Occipital lobe (tissue), 2 donors: ENCODE data around the gene KLHL29. TPM values are rescaled to one million over a fixed set of nuclear protein-coding genes. Genes with fewer than 3 reads are reported as not detected.

Experiments used
- DNase-seq: peaks from one replicate; lab custom pipeline; 2025; lab: John Stamatoyannopoulos, UW
- total RNA-seq: library from RNA; depleted of rRNA; stranded (reverse); fragments of >200 nt; gene quantifications from one replicate; pipeline ENCODE4 v1.2.3, GENCODE V29; 2014

KLHL29 gene
- total RNA-seq, 1 donor from 2014 or later = 8.4 TPM

DNA sequence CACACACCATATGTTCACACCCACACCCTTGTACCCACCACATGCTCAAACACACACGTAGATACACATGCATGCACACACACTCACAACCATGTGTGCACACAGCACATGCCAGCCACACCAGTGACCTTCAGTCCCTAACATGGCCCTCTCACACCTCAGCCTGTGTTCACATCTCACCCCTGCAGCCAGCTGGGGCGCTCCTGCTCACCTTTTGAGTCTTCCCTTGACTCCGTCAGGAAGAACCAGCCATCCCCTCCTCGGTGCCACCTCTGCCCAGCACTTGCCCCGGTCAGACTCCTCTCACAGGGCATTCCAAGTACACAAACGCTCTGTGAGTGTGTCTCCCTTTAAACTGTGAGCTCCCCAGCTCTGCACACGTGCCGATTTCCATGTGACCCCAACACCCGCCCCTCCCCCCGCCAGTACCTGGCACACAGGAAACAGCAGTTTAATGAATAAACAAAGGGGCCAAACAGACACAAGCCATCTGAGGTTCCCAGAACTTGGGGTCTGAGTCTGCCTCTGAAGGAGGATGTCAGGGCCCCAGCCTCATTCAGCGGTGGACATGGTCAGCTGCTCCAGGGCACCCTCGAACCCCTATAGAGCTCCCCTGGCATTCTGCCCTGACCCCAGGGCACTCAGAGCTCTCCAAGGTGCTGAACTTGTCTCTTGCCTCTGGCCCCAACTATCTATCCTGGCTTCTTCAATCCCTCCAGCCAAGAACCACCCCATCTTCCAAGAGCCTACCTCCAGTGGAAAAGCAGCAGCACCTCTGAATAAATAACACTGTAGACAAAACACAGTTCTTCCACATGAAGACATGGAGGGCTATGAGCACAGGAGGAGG, 289.1 kb downstream of the KLHL29 start:
- DNase-seq = no peak

GRCh38 chr2:23675506-23675905, 290.5 kb downstream of the KLHL29 start:
- DNase-seq = no peak

- DNase-seq = no peak
Measured at GRCh38 chr2:23677836-23678235, 292.9 kb downstream of the KLHL29 start.

DNA sequence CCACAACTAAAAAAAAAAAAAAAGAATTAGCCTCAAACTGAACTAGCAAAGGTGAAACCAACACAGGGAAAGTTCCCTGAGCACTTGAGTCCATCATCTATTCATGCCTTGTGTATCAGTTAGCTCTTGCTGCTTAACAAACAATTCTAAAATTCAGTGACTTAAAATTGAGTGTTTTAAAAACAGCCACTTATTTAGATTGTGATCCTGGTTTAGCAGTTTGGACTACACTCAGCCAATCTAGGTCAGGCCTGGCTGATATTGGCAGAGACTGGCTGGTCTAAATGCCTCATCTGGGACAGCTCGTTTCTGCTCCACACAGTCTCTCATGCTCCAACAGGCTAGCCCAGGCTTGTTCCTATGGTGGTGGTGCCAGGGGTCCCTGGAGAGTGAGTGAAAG, 294.1 kb downstream of the KLHL29 start:
- DNase-seq = no peak

- no peak for DNase-seq
Measured at GRCh38 chr2:23680951-23681350, 296.0 kb downstream of the KLHL29 start.

DNA sequence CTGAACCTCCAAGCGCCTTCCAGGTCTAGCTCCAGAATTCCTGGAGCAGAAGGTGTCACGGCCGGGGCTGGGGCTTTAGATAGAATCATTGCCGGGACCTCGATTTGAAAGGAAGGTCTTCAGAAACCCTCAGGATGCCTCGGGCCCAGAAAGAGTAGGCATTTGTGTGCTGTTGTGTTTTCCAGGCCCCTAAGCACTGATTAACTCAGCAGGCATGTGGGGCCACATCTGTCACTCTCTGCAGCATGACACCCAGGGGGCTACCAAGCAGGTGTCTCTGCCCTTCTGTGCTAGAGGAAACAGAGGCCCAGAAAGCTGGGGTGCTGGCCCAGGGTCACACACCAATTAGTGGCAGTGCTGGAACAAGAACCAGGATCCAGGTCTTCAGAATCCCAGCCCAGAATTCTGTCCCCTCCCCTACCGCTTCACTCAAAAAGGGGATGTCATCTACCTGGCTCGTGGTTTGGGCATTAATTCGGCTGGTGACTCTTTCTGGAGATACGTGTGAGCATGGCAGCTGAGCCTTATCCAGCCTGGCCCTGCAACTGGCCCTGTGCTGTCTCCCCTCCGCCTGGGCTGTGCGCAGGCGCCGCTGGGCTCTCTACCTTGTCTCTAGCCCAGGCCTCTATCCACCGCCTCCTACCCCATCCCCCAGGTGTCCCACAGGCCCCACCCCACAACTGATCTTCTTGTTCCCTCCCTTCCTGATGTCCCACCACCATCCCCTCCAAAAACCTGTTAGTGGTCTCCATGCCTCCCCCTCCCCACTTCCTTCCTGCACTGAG, 296.6 kb downstream of the KLHL29 start:
- no peak for DNase-seq

DNA sequence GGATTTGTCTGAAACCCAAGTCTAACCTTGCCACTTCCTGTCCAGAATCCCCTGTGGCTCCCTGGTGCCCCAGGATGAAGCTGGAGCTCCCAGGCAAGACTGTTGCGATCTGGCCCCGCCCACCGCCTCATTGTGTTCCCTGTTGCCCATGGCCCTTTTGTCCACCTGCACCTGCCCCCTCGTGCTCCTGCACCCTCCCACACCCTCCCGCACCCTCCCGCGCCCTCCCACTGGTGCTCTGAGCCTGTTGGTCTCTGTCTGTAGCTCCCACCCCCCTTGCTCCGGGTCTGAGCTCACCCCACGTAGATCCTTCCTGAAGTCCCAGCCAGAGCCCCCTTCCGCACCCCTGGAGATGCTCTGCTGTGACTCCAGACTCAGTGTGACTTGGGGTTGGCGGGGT, 297.5 kb downstream of the KLHL29 start:
- no peak for DNase-seq

DNA sequence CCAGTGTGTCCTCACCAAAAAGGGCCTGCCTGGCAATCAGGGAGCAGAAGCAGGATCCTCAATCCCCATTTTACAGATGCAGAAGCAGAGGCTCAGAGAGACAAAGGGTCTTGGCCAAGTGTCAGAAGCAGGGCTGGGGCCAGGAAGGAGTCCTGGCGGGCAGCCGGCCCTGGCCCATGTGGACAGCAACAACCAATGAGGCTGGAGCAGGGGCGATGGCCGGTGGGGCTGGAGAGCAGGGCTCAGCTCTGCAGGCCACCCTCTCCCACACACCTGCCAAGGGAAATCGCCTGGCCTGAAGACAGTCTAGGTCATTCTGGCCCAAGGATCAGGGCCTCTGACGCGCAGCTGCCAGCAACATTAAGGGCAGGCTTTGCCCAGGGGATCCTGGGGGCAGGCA, 298.0 kb downstream of the KLHL29 start:
- DNase-seq = no peak

GRCh38 chr2:23684395-23685176, 299.6 kb downstream of the KLHL29 start:
- DNase-seq = no peak

DNA sequence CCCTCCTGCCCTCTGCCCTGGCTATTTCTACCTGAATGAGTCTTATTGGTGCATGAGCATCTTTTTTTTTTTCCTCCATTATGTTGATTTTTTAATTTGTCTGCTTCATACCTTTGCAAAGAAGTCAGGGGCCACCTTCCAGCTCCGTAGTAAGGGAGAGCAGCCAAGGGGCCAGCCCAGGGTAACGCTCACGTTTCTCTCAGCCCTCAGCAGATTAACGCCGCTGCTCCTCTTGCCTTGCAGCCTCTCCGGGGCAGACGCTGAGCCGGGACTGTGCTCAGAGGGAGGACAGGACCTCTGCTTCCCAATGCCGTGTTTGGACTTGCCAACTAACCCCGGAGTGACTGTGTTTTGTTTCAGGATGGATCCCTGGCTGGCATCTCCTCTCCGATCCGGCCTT, 300.2 kb downstream of the KLHL29 start:
- DNase-seq = no peak

GRCh38 chr2:23685706-23686105, 300.7 kb downstream of the KLHL29 start:
- no peak for DNase-seq

DNA sequence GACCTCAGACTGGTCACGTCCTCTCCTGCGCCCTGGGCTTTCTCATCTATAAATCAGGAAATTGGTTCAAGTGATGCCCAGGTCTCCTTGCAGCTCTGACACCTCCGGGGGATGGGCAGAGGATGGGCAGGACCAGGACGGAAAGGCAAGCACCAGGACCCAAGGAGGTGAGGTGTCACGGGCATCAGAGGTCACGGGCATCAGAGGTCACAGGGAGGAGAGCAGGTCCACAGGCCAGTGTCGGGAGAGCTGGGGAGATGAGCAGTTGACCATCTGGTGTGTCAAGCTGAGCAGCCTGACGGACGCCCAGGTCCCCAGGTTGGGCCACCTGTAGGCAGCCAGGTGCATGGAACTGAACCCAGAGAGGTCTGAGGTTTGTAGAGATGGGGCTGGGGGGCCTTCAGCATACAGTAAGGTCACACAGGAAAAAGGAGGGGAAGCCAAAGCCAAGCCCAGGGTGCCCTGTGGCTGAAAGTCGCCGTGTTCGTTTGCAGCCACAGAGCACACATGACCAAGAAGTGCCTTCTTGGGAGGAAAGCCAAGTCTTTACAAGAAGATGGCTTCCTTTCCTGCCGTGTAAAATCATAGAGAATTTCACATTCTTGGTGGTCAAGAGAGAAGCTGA, 301.5 kb downstream of the KLHL29 start:
- DNase-seq = no peak

- no peak for DNase-seq
Measured at GRCh38 chr2:23687214-23687613, 302.2 kb downstream of the KLHL29 start.

GRCh38 chr2:23687713-23688112, 302.7 kb downstream of the KLHL29 start:
- no peak for DNase-seq

DNA sequence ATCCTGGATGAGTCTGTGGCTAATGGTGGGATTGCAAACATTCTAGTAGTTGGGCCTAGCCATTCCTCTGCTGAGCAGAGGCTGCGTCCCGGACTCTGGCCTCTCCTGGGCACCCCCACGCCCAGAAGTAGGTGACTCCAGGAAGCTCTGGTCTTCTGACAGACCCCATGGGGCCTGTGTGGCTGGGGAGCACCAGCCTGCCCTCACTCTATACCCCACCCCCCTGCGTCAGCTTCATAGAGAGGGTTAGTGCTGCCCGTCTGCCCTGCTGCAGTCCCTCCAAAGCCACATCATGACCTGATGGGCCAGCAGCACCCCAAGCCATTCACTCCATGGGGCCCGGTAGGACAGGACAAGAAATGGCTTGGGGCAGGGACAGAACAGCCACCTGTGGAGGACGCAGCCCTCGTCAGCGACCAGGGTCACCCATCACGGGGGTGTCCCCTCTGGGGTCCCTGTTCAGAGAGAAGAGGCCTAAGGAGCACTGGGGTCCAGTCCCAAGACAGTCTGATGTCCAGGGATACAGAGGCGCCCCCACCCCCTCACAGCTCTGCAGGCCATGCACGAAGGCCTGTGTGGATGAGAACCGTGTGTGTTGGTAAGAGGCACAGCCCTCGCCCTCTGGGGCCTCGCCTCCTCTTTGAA, 303.6 kb downstream of the KLHL29 start:
- DNase-seq = no peak

DNA sequence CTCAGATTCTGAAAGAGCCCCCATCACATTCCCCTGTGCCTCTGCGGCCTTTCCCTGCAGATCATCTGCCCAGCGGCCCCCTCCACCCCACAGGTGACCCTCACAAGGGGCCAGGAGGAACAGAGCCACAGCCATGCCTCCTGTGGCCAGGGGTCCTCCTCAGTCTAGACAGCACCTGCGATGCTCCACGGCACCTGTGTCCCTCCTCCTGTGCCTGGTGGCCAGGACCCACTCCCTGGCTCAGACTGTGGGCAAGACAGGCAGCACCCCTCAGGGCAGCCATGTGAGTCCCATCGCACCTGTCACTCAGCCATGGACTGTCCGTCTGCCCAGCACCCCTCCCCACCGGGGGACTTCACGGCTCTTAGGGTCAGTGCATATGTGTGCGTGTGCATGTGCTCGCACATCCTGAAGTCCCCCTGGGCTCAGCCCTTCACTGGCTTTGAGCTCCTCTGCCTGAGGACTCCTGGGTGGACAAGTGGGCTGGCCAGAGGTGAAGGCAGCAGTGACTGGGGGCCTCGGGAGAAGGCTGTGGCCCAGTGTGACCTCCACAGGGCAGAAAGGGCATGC, 304.2 kb downstream of the KLHL29 start:
- no peak for DNase-seq

GRCh38 chr2:23689891-23690290, 304.9 kb downstream of the KLHL29 start:
- no peak for DNase-seq

DNA sequence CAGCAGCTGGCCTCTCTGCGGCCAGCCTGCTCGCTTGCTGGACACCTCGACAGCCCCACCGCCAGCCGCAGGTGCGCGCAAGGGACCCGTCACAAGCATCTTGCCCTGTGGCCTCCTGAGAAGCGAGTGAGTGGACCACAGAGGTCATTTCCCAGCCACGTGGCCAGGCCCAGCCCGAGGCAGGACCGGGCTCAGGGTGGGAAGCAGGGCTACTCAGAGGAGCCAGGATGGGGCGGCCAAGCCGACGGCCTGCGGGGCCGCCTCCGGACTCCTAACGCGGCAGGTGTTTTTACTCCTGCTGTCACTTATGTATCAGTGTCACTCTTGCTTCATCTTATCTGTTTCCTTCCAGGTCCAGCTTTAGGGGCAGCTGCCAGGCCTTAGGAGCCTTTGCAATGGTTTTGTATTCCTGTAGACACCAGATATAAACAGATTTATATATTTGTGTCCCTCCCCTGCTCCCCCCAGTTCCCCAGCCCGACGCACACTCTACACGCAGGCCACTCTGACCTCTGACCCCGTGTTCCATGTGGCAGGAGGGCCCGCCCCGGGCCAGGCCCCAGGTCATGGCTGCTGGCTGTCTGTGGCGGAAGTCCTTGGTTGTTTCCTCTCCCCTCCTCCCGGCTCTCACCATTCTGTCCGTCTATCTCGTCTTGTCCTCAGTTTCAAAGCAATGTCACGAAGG, 305.6 kb downstream of the KLHL29 start:
- DNase-seq = no peak

GRCh38 chr2:23691106-23691470, 306.1 kb downstream of the KLHL29 start:
- no peak for DNase-seq

DNA sequence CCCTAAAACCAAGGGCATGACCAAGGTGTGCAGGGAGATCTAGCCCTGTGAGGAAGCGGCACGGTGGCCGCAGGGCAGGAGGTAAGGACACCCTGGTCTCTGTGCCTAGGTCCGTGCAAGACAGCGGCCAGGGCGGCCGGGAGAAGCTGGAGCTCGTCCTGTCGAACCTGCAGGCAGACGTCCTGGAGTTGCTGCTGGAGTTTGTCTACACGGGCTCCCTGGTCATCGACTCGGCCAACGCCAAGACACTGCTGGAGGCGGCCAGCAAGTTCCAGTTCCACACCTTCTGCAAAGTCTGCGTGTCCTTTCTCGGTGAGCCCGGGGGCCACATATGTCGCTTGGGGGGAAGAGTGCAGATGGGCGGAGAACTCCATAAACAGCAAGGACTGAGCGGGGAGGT, 306.6 kb downstream of the KLHL29 start:
- no peak for DNase-seq
